Measurements from ENCODE around the gene FAIM2. TPM values are rescaled to one million over a fixed set of nuclear protein-coding genes. Genes with fewer than 3 reads are reported as not detected.

FAIM2 gene
- total RNA-seq, 4 donors from 2014 or later: 0.13 to 1.1 TPM; not detected in 2

DNA sequence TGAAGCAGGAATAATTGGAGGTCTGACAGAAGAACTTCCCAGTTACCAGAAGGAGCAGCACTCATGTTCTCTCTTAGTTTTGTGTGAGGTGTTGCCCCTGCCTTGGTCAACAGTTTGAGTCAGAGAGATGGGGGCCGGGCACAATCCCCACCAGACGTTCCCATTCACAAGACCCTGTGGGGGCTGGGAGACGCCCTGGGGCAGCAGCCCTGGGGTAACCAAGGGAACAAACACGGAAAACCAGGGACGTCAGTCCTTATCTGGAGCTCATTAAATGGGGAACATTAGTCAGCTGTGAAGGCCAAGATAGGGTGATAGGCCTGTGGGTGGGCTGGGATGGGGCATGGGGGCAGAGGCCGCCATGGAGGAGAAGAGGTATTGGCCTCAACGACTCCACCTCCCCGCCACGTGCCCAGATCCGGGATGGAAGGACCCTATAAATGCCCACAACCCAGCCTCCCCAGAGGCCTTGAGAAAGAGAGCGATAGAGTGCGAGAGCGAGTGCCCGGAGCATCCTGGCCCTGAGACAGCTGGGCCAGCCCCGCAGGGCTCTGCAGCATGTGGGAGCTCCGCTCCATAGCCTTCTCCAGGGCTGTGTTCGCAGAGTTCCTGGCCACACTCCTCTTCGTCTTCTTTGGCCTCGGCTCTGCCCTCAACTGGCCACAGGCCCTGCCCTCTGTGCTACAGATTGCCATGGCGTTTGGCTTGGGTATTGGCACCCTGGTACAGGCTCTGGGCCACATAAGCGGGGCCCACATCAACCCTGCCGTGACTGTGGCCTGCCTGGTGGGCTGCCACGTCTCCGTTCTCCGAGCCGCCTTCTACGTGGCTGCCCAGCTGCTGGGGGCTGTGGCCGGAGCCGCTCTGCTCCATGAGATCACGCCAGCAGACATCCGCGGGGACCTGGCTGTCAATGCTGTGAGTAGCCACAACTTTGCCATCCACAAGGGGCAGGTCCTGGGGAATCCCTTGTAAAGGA is 46.9 kb upstream of the FAIM2 start, which contains the start of gene AQP2:
Gene AQP2 (plus strand): TSS at position 465 of the 979 bp plus-strand sequence. CDS start 94 bp downstream, at position 559.
- Histone ChIP-seq H3K36me3 (no peaks in the 10 kb centered on the region), H3K4me1 (no peaks in the 10 kb centered on the region), H3K9me3 (no peaks in the 10 kb centered on the region), H3K27ac (no peak within 1 kb of the TSS), H3K27me3 (peaks cover 3 to 16% (median 10%) of the 10 kb centered on the region in 3 donors), H3K4me3 (no peak within 1 kb of the TSS)
- DNase-seq (no peak), ATAC-seq (no peak)
- intact Hi-C loops (cut with DNase I; ENCODE audit: low total_unique reads) (no loop called here), in situ Hi-C loops (cut with MboI; ENCODE audit: low sequenced_read_pairs in 4 of 4) (no loop called here)
- TF ChIP-seq, protein P1, sequence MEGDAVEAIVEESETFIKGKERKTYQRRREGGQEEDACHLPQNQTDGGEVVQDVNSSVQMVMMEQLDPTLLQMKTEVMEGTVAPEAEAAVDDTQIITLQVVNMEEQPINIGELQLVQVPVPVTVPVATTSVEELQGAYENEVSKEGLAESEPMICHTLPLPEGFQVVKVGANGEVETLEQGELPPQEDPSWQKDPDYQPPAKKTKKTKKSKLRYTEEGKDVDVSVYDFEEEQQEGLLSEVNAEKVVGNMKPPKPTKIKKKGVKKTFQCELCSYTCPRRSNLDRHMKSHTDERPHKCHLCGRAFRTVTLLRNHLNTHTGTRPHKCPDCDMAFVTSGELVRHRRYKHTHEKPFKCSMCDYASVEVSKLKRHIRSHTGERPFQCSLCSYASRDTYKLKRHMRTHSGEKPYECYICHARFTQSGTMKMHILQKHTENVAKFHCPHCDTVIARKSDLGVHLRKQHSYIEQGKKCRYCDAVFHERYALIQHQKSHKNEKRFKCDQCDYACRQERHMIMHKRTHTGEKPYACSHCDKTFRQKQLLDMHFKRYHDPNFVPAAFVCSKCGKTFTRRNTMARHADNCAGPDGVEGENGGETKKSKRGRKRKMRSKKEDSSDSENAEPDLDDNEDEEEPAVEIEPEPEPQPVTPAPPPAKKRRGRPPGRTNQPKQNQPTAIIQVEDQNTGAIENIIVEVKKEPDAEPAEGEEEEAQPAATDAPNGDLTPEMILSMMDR (IDR thresholded peaks at IDR 0.05 in 4 of 5, conservative IDR thresholded peaks at IDR 0.05 in 1 of 5): no peak
- no peak for TF ChIP-seq POLR2A (IDR thresholded peaks at IDR 0.05)

GRCh38 chr12:49949866-49950265 is 46.2 kb upstream of the FAIM2 start:
- intact Hi-C loops (cut with DNase I; ENCODE audit: low total_unique reads): no loop called here
- in situ Hi-C loops (cut with MboI; ENCODE audit: low sequenced_read_pairs in 4 of 4): no loop called here

DNA sequence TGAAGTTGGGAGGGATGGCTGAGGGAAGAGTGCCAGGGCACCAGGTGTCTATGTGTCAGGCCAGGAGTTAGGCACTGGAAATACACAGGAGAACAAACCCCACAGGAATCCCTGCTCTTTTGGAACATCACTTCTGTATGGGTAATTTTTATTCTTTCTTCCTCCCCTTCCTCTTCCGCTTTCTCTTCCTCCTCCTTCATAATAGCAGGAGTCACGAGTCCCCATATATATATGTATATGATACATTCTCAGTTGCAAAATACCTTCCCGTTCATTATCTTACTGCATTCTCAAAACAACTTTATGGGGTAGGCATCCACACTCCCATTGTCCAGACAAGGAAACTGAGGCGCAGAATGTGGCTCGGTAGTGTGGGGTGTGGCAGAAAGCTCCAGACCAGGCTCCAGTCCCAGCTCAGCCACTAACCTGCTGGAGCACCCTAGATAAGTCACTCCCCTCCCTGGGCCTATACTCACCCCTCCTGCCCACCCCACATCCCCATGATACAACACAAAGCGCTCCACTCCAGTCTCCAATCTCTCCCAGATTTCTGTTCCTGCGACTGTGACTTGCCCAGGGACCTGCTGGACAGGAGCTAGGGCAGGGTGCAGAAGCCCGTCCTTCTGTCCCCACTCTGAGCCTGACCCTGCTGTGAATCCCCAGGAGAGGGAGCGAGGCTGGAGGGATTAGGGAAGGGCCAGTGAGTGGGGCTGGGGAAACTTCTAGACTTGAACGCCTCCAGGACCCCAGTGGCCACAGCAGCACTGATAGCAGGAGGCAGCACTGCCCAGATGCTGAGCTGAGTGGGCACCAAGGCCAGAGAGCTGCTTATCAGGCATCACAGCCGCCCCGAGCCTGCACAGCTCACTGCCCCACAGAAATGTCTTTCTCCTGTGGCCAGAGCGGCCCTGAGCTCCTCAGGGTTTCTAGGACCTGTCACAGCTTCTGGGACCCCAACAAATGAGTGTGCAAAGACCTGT is 45.5 kb upstream of the FAIM2 start:
- ATAC-seq (no peak), DNase-seq (no peak)
- Histone ChIP-seq H3K4me3 (no peak overlapping the region), H3K9me3 (no peaks in the 10 kb centered on the region), H3K36me3 (no peaks in the 10 kb centered on the region), H3K27me3 (peaks cover 0 to 3% (median 0%) of the 10 kb centered on the region in 3 donors), H3K4me1 (no peaks in the 10 kb centered on the region), H3K27ac (no peak overlapping the region)
- in situ Hi-C loops (cut with MboI; ENCODE audit: low sequenced_read_pairs in 4 of 4) (no loop called here), intact Hi-C loops (cut with DNase I; ENCODE audit: low total_unique reads) (no loop called here)
- no peak for TF ChIP-seq POLR2A (IDR thresholded peaks at IDR 0.05)
- TF ChIP-seq, protein P1 (IDR thresholded peaks at IDR 0.05 in 4 of 5, conservative IDR thresholded peaks at IDR 0.05 in 1 of 5): no peak

More at GRCh38 chr12:49949866-49950265, 46.2 kb upstream of the FAIM2 start:
- H3K36me3 ChIP-seq: no peaks in the 10 kb centered on the region
- DNase-seq (no peak), ATAC-seq (no peak)
- no peaks in the 10 kb centered on the region for H3K4me1 ChIP-seq
- no peak overlapping the region for H3K27ac ChIP-seq
- H3K9me3 ChIP-seq: no peaks in the 10 kb centered on the region
- TF ChIP-seq POLR2A (IDR thresholded peaks at IDR 0.05): no peak
- TF ChIP-seq, protein P1 (IDR thresholded peaks at IDR 0.05 in 4 of 5, conservative IDR thresholded peaks at IDR 0.05 in 1 of 5): no peak
- H3K27me3 ChIP-seq: peaks cover 0 to 9% (median 5%) of the 10 kb centered on the region in 3 donors
- H3K4me3 ChIP-seq: no peak overlapping the region

DNA sequence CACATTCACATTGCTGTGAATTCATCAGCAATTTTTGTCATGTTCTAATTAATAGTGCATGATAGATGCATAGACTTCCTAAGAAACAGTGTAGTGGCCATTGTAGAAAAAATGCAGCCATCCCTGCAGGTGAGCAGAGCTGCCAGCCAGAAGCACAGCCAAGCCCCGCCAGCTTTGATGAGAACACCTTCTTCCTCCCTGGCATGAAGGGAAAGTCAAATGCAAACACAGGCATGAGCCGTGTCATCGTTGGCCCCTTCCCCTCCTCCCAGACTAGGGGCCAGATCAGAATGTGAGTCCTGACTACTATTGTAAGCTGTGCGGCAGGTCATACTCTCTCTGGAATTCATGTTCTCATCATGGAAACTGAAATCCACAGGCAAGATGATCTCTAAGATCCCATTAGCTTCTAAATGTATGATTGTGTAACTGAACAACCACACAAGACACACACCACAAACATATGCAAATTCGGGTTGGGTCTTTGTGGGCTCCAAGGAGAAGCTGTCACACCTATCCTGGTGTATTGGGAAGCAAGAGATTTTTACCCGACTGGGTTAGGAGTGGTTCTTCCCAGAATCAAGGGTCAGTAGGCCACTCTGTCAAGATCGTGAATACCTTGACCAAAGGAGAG is 44.0 kb upstream of the FAIM2 start:
- H3K27ac ChIP-seq: no peak overlapping the region
- in situ Hi-C loops (cut with MboI; ENCODE audit: low sequenced_read_pairs in 4 of 4): no loop called here
- DNase-seq: no peak
- H3K9me3 ChIP-seq: no peaks in the 10 kb centered on the region
- H3K36me3 ChIP-seq: no peaks in the 10 kb centered on the region
- no peaks in the 10 kb centered on the region for H3K27me3 ChIP-seq
- H3K4me3 ChIP-seq: no peak overlapping the region
- H3K4me1 ChIP-seq: no peaks in the 10 kb centered on the region
- no peak for TF ChIP-seq POLR2A (IDR thresholded peaks at IDR 0.05)
- TF ChIP-seq, protein P1 (IDR thresholded peaks at IDR 0.05 in 4 of 5, conservative IDR thresholded peaks at IDR 0.05 in 1 of 5): no peak
- intact Hi-C loops (cut with DNase I; ENCODE audit: low total_unique reads): no loop called here
- ATAC-seq: no peak
